Measurements from ENCODE around the gene ZNF304.

GRCh38 chr19:57348136-57348535 is 2.9 kb upstream of the ZNF304 start:
- TF ChIP-seq POLR2AphosphoS5 (IDR thresholded peaks at IDR 0.05) (no peak), CTCF (IDR thresholded peaks at IDR 0.05 in 8 of 11, conservative IDR thresholded peaks at IDR 0.05 in 3 of 11) (no peak), POLR2A (IDR thresholded peaks at IDR 0.05) (no peak)
